ENCODE results near the gene DUSP12.
A peak's percentile ranks its signal among the peaks of the same experiment; 100 is the strongest.
"Not testable (repeated sequence)": the region's sequence is repeated elsewhere in the genome, so short reads cannot be mapped to it uniquely, and the experiment has no call there.

Gene DUSP12

DNA sequence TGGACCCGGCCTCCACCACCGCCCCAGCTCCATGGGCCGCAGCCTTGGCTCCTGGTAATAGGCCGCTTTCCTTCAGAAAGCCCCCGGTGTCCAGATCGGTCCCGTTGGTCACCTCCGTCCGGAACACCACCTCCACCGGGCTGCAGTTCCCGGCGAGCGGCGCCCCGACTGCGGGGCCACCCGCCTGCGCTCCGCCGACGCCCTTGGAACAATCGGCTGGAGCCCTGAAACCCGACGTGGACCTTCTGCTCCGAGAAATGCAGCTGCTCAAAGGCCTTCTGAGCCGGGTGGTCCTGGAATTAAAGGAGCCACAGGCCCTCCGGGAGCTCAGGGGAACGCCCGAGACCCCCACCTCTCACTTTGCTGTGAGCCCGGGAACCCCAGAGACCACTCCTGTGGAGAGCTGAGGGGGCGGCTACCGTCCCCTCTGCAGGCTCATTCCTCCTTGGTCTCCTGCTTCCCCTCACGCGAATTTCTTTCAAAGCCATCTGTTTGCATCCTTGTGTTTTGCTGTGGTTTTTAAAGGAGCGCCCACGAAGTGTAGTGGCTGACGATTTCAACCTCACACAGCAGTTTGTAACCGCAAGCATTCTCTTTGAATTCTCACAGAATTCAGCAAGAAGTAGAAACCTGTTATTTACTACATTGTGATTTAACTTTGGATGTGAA lies 22.2 kb upstream of the DUSP12 start:
- ATAC-seq = peak in 1 of 2 donors; percentile 9

DNA sequence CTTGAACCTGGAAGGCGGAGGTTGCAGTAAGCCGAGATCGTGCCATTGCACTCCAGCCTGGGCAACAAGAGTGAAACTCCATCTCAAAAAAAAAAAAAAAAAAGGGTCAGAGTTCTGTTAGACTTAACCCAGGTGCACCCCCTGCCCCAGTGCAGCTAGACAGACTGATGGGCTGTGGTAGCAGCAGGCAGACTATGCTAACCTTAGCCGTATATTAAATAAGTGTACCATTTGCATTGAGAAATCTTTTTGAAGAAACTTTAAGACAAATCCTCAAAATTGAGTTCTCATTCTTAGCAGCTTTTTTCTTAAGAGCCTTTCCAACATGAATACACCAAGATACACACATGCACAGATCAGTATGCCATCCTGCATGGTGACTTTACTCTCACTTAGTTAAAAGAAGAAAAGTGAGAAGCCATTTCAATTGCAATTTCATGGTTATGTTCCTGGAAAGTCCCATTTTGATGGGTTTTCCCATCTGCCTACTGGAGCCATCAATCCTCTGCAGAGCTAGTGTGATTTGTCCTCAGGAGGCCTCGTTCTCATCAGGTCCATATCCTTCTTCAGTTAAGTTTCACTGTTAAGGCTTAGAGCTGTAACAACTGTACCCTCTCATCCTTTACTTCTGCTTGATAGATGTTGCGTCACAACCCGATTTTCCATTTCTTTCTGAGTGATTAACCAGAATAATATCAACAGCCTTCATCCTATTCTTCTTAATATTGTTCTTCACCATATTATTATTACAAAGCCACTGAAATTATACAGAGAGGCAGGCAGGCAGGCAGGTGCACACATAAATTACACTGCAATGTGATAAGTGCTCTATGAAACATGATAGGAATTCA lies 21.0 kb upstream of the DUSP12 start:
- ATAC-seq = no peak

DNA sequence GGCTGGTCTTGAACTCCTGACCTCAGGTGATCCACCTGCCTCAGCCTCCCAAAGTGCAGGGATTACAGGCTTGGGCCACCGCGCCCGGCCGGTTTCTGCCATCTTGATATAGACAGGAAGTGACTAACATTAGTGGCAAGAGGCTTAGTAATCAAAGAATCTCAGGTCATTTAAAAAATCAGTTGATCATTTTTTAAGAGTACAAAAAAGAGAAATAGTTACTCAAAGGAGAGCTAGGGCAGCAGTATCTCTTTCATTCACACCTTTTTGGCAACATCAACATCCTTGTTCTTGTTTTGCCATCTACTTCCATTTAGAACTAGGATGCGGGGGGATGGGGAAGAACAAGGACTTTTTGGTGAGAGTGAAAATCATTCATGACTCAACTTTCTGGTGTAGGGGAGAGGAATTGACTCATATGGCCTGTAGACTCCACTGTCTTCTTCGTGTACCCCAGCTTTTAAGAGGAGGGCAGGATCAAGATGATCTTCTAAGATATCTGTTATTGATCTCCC lies 19.5 kb upstream of the DUSP12 start:
- ATAC-seq = peak; percentile 54 to 66

DNA sequence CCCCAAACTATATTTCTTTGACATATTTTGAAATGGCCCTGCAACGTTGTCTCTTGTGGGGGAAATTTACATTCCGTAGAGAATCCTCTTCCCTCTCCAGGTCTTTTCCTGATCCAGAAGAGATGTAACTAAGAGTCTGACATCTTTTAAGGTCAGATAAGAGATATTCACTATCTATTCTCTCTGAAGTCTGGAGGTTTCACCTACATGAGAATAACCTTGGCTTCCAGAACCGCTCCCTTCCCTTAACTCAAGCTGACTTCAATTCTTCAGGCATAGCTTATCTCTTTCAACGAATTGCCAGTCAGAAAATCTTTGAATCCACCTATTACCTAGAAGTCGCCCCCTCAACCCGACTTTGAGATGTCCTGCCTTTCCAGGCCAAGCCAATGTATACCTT lies 18.3 kb upstream of the DUSP12 start:
- ATAC-seq = no peak

DNA sequence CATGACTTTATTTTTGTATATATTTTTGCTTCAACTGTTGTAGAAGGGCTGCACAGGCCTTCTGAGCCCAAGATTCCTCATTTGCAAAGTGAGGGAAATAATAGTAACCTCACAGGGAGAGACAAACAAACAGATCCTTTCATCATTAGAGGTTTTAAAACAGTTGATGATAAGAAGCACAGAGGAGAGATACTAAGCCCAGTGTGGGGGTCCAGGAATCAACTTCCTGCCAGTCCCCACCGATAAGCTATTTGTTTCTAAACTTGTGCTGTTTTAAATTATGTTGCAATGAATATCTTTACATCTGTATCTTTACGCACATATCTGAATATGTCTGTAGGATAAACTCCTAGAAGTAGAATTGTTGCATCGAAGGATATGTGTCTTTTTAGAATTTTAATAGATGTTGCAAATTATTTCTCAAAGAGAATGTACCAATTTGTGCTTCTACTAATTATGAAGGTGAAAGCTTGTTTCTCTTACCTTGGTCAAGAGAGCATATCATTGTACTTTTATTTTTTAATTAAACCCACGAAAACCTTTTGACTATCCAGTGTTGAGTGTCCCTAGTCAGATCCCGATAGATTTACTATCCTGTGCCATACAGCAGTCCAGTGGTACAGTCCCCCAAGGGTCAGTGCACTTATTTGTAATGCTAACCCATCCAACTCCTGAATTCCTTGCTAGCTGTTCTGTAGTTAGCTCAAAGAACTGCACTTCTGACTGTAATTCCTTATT lies 17.4 kb upstream of the DUSP12 start:
- no peak for ATAC-seq

DNA sequence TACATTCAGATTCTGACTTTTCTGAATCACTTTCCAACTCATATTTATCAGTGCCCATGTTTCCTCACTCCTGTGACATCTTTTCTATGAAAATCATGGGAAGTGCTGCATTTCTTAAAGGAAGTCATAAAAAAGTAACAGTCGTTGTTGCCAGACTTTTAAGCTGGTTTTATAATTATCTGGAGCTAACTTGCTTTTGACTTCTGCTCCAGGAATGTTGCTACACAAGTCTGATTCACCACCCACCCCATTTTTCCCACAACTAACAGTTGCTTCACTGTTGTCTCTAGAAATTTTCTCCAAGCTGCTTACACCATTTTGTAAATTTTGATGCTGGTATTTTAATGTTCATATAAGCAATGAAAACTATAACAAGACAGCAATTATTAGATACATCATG lies 16.1 kb upstream of the DUSP12 start:
- no peak for ATAC-seq

DNA sequence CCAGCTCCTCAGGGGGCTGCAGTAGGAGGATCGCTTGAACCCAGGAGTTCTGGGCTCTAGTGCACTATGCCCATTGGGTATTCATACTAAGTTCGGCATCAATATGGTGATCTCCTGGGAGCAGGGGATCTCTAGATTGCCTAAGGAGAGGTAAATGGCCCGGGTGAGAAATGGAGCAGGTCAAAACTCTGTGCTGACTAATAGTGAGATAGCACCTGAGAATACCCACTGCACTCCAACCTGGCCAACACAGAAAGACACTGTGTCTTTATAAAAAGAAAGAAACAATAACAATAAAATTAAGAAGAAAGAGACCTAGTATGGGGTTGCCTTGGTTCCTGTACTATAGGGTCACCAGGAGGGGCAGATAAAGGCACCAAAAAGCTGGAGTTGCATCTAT lies 13.7 kb upstream of the DUSP12 start:
- no peak for ATAC-seq

DNA sequence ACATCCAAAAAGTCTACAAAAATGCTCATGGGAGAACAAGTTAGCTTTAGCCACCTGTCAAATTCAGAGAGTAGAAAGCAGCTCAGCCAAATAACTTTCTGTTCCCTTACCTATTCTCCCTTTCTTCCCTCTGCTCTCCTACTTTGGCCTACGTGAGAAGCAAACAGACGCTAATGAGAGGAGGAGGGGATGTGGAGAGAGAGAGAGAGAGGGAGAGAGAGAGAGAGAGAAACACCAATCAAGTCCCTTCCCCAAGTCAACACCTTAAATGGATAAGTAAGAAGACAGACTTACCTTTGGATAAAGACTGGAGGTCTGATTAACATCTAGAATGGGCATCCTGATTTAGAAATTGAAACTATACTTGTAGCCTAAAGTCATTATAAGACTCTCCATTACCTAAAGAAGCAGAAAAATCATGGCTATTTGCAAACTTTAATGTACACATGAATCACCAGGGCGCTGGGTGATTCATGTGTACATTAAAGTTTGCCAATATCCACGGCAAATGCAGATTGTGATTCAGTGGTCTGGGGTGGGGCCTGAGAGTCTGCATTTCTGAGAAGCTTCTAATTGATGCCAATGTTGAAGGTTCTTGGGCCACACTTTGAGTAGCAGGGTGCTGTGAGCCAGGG lies 13.1 kb upstream of the DUSP12 start:
- peak; percentile 32 to 60 for ATAC-seq

DNA sequence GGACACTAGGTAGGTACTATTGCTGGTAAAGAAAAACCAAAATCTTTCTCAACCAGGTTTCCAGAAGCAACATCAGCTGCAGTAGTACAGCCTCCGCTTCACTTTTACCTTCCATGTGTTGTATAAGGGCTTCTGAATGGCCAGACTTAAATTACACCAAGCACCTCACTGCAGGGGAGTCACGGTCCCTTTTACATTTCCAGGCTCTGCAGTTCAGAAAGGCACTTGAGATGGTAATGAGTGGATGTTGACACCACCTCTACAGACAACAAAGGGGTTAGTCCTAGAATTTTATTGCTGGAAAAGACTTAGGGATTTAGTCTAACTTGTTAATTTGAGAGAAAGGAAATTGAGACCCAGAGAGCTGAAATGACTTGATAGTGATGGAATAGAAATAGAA lies 12.0 kb upstream of the DUSP12 start:
- ATAC-seq = no peak

DNA sequence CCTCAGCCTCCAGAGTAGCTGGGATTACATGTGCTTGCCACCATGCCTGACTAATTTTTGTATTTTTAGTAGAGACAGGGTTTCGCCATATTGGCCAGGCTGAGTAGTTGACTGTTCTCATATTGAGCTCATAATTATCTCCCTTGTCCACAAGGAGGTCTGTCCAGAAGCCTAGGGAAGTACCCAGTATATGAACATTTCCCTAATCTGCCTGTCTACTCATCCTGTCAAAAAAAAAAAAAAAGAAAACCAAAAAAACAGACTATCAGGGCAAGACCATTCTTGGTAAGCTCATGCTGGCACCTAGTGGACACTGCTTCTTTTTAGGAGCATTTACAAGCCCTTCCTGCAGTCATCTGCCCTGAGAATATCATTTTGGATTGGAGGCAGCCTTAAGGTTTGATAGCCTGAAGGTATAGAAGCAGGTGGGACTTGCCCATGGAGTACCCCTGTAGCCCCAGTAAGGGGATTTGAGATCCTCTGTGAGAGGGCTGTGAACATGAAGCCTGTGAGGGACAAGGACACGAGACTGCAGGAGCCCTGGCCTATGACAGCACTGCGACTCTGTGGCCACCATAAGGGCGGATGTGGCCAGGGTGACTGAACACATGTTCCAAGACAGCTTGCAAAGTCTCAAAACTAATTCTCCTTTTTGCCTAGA lies 10.8 kb upstream of the DUSP12 start:
- ATAC-seq = peak; percentile 21 to 55

DNA sequence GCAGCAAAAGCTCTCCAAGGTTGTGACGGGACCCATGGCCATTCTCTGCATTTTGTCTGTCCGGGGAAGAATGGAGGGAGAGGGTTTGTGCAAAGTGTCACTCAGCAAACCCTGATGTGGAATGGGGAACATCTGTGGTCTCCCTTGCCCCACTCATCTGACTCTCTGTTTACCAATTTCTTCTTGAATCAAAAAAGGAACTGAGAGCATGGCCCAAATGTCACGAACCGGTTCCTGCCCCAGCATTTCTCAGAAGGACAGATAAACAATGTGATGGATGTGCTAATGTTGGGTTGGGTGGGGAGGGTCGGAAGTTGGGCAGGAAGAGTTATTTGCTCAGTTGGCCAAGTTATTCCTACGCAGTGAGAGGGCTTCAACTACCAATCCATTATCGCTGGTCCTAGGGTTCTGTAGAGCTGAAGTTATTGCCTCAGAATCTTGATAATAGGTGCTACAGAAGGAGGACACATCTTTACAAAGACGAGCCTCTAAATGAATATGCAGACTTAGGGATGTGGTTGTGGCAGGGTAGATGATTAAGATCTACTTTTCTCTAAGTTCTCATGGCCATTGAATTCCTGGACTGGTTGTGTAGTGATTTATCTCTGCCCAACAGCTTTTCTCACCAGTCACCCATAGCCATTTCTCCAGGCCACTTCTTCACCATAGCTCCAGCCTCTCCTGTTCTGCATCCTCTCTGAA lies 9.6 kb upstream of the DUSP12 start:
- no peak for ATAC-seq

DNA sequence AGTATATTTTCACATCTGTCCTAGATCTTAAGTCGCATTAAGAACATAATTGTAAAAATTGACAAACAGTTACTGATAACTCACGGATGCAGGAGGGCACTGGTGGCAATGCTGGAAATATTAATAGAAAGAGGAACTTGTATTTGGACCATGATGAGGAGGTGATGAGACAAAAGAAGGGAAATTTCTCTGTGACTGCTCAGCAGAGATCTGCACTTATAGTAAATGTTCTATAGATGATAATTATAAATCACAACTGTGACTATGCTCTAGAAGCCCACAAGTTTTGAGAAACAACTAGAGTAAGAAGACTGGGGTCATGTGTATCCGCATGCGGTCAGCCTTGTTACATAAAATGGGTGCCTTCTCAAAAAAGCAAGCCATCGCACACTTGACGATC lies 8.7 kb upstream of the DUSP12 start:
- ATAC-seq = no peak

DNA sequence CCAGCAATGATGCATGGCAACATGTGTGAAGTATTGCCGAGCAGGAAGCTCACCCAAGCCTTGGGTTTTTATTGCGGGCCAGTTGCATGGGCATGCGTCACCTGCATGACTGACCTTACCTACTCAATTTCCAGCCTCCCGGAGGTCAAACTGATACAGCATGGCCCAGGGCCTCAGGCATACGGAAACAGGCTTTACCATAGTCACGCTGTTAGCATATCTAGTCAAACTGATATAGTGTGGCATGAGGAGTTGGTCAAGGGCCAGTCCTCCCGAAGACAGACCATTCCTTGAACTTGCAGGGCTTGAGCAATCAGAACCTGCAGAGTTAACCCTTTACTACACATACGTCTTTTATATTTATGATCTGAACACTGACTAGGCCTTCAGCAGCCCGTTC lies 6.4 kb upstream of the DUSP12 start:
- no peak for ATAC-seq

DNA sequence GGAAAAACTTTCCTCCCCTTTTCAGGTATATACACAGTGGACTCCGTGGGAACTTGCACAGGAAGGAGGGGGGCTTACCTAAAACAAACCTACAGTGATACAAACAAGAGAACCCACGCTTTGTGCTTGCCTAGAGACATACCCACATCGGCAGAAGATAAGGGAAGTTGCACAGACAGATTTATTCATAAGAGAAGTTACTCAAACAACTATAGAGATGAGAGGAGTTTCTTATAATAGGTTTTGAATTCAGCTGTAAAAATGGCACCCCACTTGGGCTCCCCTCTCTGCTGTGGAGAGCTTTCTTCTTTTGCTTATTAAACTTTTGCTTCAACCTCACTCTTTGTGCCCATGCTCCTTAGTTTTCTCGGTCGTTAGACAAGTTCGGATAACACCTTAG lies 1.8 kb upstream of the DUSP12 start:
- ATAC-seq = no peak

DNA sequence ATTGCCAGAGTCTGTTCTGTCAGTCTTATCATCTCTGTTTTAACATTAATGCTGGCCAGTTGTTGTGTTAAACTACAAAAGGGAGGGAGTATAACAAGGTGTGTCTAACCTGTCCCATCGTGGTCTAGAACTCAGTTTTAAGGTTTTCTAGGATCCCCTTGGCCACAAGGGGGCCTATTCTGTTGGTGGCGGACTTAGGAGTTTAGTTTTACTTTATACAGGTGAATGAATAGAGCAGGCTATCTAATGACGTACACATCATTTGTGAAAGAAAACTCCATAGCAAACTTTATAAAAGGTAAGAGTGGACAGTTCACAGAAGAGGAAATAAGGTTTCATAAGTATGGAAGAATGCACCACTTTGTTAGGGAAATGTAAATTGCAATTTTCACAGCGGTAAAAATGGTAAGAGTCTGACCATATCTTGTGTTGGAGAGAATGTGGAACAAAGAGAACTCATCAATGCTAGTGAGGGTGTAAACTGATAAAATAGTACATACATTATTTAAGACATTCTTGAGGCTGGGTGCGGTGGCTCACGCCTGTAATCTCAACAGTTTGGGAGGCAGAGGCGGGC lies 14.0 kb downstream of the DUSP12 start:
- peak; percentile 30 to 36 for ATAC-seq

DNA sequence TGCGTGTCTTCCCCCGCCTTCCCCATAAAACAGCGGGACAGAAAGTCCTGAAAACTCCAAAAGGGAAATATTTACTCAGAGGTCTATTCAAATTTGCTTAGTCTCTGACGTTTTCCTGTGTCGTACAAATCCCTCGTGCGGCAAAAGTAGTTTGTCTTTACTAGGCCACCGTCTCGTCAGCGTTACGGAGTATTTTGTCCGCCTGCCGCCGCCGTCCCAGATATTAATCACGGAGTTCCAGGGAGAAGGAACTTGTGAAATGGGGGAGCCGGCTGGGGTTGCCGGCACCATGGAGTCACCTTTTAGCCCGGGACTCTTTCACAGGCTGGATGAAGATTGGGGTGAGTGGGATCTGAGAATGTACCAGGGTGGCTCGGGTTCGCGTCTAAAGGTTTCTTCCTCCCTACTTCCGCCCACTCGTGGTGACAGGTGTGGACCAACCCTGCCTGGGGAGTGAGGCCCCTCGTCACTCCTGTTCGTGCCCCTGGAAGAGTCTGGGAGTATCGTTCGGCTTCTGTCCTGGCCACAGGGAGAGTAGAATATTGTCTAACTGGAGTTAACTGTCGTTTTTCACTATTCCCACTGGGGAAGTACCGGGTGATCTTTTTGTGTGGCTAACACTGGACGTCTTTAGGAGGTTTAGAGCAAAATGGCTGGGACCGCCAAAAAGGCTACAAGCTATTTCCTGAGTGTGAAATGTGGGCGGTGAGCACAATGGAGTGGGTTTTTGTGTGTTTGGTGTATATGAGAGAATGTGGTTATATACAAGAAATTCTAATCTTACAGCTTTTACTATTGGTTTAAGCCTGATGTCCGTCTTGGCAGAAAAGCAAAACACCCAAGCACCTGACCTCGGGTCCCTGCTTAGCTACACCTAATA lies 16.8 kb downstream of the DUSP12 start, which contains the start of gene ATF6:
TSS of gene ATF6 (plus strand) at position 219 of the 880 bp plus-strand sequence. CDS start at position 260, 41 bp downstream.
- ATAC-seq = peak; percentile 72 to 74

DNA sequence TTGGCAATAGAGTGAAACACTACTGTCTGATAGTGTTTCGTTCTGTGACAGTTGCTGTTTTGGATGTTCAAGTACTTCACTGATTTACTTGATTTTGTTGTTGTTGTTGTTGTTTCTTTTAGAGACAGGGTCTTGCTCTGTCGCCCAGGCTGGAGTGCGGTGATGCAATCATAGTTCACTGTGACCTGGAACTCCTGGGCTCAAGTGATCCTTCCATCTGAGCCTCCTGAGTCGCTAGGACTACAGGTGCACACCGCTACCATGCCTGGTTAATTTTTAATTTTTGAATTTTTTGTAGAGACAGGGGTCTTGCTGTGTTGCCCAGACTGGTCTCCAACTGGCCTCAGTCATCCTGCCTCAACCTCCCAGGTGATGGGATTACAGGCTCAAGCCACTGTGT lies 18.9 kb downstream of the DUSP12 start:
- no peak for ATAC-seq

DNA sequence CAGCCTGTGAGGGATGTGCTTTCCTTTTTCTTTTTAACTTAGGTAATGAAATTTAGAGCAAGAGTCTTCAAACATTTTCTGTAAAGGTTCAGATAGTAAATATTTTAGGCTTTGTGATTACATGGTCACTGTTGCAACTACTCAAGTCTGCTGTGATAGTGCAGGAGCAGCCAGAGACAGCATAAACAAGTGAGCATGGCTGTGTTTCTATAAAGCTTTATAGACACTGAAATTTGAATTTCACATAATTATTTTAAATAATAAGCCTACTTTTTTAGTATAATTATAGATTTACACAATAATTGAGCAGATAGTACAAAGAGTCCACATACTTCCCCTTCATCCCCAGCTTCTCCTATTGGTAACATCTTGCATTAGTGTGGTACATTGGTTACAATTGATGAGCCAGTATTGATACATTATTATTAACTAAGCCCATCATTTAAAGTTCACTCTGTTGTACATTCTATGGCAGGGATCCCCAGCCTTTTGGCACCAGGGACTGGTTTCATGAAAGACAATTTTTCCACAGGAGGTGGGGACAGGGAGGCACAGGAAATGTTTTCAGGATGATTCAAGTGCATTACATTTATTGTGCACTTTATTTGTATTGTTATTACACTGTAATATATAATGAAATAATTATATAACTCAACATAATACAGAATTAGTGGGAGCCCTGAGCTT lies 19.5 kb downstream of the DUSP12 start:
- ATAC-seq = no peak

DNA sequence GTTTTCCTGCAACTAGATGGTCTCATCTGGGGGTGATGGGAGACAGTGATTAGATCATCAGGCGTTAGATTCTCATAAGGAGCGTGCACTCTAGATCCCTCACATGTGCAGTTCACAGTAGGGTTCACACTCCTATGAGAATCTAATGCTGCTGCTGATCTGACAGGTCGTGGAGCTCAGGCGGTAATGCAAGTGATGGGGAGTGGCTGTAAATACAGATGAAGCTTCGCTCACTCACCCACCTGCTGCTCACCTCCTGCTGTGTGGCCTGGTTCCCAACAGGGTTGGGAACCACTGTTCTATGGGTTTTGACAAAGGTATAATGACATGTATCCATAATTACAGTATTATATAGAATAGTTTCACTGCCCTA lies 20.1 kb downstream of the DUSP12 start:
- ATAC-seq = not testable (repeated sequence)

DNA sequence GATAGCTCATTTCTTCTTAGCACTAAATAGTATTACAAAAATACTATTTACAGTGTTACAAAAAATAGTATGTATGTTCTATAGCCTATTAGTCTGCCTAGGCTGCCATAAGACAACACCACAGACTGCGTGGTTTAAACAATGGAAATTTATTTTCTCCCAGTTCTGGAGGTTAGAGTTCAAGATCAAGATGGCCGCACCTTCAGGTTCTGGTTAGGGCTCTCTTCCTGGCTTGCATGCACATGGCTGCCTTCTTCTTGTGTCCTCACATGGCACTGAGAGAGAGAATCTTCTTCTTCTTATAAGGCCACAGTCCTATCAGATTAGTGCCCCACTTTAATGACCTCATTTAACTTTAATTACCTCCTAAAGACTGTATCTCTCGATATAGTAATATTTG lies 20.7 kb downstream of the DUSP12 start:
- no peak for ATAC-seq
